Body of pancreas (tissue), 4 donors: ENCODE measurements around the gene HDAC3. TPM values are rescaled to one million over a fixed set of nuclear protein-coding genes. Genes with fewer than 3 reads are reported as not detected.

Source experiments
- ATAC-seq: fragments of 150-250 bp; one replicate; pipeline ENCODE4 v1.9.1; 2016
- DNase-seq, 4 donors: peaks; one replicate each; pipeline ENCODE4 v3.0.0-alpha.2; 2019
- H3K27ac ChIP-seq, 4 donors: fragments of 200-600 bp; sonication (generic); 1 replicate in 3 of 4; 2 replicates in 1 of 4; pipeline versions ENCODE4 v1.5.1 to v1.6.1; 2016 to 2019; ENCODE audit warnings: mild to moderate bottlenecking in 1 of 4, mixed read lengths in 1 of 4, moderate library complexity in 1 of 4
- H3K27me3 ChIP-seq, 2 donors: fragments of 200-600 bp; sonication (generic); one replicate each; pipeline ENCODE4 v1.6.0; 2016; ENCODE audit warnings: mild to moderate bottlenecking in 1 of 2
- H3K36me3 ChIP-seq, 2 donors: fragments of 200-600 bp; sonication (generic); replicated peaks in 1 of 2; 2 replicates each; pipeline ENCODE4 v1.5.1; 2016; ENCODE audit warnings: low read depth in 2 of 2; ENCODE audit not compliant: insufficient read depth in 1 of 2
- H3K4me1 ChIP-seq: fragments of 200-600 bp; sonication (generic); one replicate; pipeline ENCODE4 v1.6.0; 2016
- H3K4me3 ChIP-seq, 2 donors: fragments of 200-600 bp; sonication (generic); 1 replicate in 1 of 2; 2 replicates in 1 of 2; pipeline ENCODE4 v1.5.1; 2016 to 2019
- H3K9me3 ChIP-seq, 3 donors: fragments of 200-600 bp; sonication (generic); 1 replicate in 2 of 3; 2 replicates in 1 of 3; pipeline ENCODE4 v1.5.1; 2016
- POLR2A ChIP-seq, 3 donors: fragments of 450-650 bp; IDR thresholded peaks; one replicate each; pipeline ENCODE4 v1.6.1; 2016; ENCODE audit warnings: antibody characterized with exemption in 3 of 3, mild to moderate bottlenecking in 2 of 3
- WGBS, 2 donors: methylation state at CpG; one replicate each; pipeline ENCODE4 v1.1.5; 2017; 5-methylcytosine and 5-hydroxymethylcytosine counted together
- intact Hi-C: fragments of 100-400 bp; cut with DNase I; formaldehyde crosslinking; loops from one replicate; pipeline ENCODE4 v1.15.1; 2023
- total RNA-seq, 2 donors: library from RNA; depleted of rRNA; stranded (reverse); fragments of >200 nt; gene quantifications; one replicate each; pipeline ENCODE4 v1.1.0, GENCODE V29; 2016
- TF ChIP-seq, protein P1 (sequence below), 7 experiments: fragments of 450-650 bp in 4 of 7; fragments of 200-600 bp in 3 of 7; sonication (generic) in 3 of 7; IDR thresholded peaks; one replicate each; pipeline ENCODE4 v1.5.1; 2016 to 2019; ENCODE audit warnings: antibody characterized with exemption in 7 of 7

HDAC3 gene
- total RNA-seq, 2 donors from 2014 or later = 42.8 to 63.8 TPM

GRCh38 chr5:141608557-141608956 is 28.1 kb downstream of the HDAC3 start:
- DNase-seq (peak in 1 of 4 donors; percentile 25), ATAC-seq (peak; percentile 86)
- Histone ChIP-seq H3K4me3 (no peak overlapping the region), H3K36me3 (no peaks in the 10 kb centered on the region), H3K9me3 (no peaks in the 10 kb centered on the region), H3K27ac (peak overlapping the region in 3 of 4 donors; percentile 64 to 79 (median 66)), H3K27me3 (no peaks in the 10 kb centered on the region), H3K4me1 (peaks cover 66% of the 10 kb centered on the region)
- intact Hi-C loops = no loop called here
- 7 to 11% methylated on average over 1 of the region's 1 CpG for WGBS, 2 donors
- TF ChIP-seq POLR2A (IDR thresholded peaks at IDR 0.05) = no peak
- TF ChIP-seq, protein P1, sequence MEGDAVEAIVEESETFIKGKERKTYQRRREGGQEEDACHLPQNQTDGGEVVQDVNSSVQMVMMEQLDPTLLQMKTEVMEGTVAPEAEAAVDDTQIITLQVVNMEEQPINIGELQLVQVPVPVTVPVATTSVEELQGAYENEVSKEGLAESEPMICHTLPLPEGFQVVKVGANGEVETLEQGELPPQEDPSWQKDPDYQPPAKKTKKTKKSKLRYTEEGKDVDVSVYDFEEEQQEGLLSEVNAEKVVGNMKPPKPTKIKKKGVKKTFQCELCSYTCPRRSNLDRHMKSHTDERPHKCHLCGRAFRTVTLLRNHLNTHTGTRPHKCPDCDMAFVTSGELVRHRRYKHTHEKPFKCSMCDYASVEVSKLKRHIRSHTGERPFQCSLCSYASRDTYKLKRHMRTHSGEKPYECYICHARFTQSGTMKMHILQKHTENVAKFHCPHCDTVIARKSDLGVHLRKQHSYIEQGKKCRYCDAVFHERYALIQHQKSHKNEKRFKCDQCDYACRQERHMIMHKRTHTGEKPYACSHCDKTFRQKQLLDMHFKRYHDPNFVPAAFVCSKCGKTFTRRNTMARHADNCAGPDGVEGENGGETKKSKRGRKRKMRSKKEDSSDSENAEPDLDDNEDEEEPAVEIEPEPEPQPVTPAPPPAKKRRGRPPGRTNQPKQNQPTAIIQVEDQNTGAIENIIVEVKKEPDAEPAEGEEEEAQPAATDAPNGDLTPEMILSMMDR (IDR thresholded peaks at IDR 0.05) = no peak

DNA sequence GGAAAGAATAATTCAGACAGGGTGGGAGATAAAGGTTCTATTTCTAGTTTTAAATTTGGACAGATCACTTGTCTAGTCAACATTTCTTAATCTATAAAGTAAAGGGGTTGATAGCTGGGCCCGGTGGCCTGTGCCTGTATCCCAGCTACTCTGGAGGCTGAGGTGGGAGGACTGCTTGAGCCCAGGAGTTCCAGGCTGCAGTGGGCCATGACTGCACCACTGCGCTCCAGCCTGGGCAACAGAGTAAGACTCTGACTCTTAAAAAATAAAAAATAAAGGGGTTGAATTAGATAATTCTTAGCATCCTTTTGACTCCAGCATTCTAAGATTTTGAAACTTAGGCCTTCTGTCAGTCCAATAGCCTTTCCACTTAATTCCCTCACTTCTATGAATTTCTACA is 28.6 kb downstream of the HDAC3 start:
- DNase-seq = no peak
- TF ChIP-seq, protein P1 (IDR thresholded peaks at IDR 0.05) = no peak
- no peak for TF ChIP-seq POLR2A (IDR thresholded peaks at IDR 0.05)
- no peak for ATAC-seq
- Histone ChIP-seq H3K9me3 (no peaks in the 10 kb centered on the region), H3K27ac (peak overlapping the region; percentile 29 to 79 (median 65)), H3K4me3 (no peak overlapping the region), H3K36me3 (no peaks in the 10 kb centered on the region), H3K4me1 (peaks cover 61% of the 10 kb centered on the region), H3K27me3 (no peaks in the 10 kb centered on the region)
- intact Hi-C loops = no loop called here
- WGBS, 2 donors = 63 to 69% methylated on average over 2 of the region's 2 CpGs

GRCh38 chr5:141605523-141606277 is 30.9 kb downstream of the HDAC3 start:
- intact Hi-C loops = no loop called here
- TF ChIP-seq, protein P1 (IDR thresholded peaks at IDR 0.05) = no peak
- TF ChIP-seq POLR2A (IDR thresholded peaks at IDR 0.05) = no peak
- H3K27me3 ChIP-seq = no peaks in the 10 kb centered on the region
- ATAC-seq (no peak), DNase-seq (peak in 3 of 4 donors; percentile 24 to 67 (median 25))
- H3K9me3 ChIP-seq = no peaks in the 10 kb centered on the region
- WGBS, 2 donors = 75% methylated on average over 6 of the region's 6 CpGs
- H3K4me3 ChIP-seq = no peak overlapping the region
- peaks cover 57% of the 10 kb centered on the region for H3K4me1 ChIP-seq
- H3K27ac ChIP-seq = peak overlapping the region in 2 of 4 donors; percentile 46 to 62
- no peaks in the 10 kb centered on the region for H3K36me3 ChIP-seq

DNA sequence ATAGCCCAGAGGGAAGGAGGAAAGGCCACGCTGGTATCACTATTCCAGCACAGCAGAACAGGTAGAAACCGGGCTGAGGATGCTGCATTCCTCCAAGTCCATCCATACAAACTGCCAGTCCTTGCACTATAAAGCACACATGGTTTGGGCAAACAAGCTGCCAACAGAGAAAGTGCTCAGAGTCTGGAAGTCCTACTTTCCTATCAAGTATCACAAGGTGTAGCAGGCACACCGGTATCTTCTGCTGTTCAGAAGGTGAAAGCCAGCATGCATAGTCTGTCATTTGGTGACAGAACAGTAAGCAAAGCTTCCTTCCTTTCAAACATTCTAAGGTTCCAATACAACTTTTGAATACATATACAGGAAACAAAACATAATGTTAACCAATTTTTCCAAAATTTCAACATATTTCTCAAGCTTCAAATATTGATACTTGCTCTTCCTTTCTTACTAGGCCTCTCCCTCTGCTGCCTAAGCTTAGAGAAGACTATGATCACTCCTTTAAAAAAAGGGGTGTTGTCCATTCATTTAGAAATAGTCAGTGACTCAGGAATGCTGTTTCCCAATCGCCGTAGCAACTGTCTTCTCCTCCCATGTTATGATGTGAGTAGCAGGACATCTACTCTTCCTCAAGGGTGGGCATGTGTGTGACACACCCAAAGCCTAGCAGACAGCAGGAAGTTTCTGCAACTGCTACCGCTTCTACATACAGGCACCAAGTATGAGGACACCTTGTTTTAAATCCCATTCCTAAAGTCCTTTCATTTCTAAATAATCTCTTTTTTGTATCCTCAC is 32.5 kb downstream of the HDAC3 start:
- WGBS, 2 donors = 64 to 70% methylated on average over 6 of the region's 6 CpGs
- peak overlapping the region in 1 of 4 donors; percentile 62 for H3K27ac ChIP-seq
- intact Hi-C loops = no loop called here

More for the DNA sequence above, 32.5 kb downstream of the HDAC3 start:
- no peaks in the 10 kb centered on the region for H3K9me3 ChIP-seq
- H3K4me1 ChIP-seq = peaks cover 45% of the 10 kb centered on the region
- DNase-seq = peak in 3 of 4 donors; percentile 28 to 75 (median 37)
- peak; percentile 51 for ATAC-seq
- TF ChIP-seq, protein P1 (IDR thresholded peaks at IDR 0.05) = no peak
- TF ChIP-seq POLR2A (IDR thresholded peaks at IDR 0.05) = no peak
- H3K4me3 ChIP-seq = no peak overlapping the region
- H3K27me3 ChIP-seq = no peaks in the 10 kb centered on the region
- H3K36me3 ChIP-seq = no peaks in the 10 kb centered on the region
